Non-pigmented ciliary epithelial cell (primary cell): ENCODE results near the gene JSRP1.

ENCODE experiments used
- DNase-seq: peaks from one replicate; pipeline ENCODE4 v3.0.0-alpha.2; 2010; ENCODE audit warnings: low read depth

The JSRP1 gene

DNA sequence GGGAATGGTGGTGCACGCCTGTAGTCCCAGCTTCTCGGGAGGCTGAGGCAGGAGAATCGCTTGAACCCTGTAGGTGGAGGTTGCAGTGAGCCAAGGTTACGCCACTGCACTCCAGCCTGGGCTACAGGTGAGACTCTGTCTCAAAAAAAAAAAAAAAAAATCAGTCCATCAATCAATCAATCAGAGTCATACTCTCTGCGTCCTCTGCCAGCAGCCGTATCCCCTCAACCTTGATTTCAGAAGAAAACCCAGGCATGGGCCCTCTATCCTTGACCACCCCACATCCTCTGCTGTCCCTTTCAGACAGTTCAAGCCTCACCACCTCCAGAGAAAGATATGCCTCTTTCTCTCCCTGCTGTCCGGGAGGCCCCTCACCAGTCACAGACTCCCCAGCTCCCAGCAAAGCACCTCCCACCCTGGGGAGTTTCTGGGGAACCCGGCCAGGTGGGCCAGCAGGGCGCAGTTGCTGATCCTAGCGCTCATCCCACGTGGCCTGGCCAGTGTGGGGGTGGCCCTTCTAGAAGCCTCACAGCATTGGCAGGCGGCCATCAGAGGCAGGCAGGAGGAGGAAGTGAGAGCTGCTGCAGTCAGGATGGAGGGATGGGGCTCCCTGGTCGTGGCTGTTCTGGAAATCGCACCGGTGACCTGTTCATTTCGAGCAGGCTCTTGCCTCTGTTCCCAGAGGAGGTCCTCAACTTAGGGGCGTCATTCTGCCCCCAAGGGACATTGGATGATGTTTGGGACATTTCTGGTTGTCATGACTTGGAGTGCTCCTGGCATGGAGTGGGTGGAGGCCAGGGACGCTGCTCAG lies 10.2 kb upstream of the JSRP1 start:
- DNase-seq: no peak

GRCh38 chr19:2261438-2262172 lies 5.4 kb upstream of the JSRP1 start:
- no peak for DNase-seq

GRCh38 chr19:2260341-2260805 lies 4.2 kb upstream of the JSRP1 start:
- no peak for DNase-seq

DNA sequence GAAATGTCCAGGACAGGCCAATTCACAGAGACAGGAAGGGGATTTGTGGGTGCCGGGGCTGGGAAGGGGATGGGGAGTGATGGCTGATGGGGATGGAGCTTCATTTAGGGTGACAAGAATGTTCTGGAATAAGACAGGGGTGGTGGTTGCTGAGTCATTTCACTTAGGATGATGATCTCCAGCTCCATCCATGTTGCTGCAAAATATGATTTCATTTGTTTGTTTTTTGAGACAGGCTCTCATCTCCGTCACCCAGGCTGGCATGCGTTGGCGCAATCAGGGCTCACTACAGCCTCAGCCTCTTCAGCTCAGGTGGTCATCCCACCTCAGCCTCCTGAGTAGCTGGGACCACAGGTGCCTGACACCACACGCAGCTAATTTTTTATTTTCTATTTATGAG lies 3.1 kb upstream of the JSRP1 start:
- no peak for DNase-seq

- DNase-seq: no peak
Measured at GRCh38 chr19:2255112-2255845, 938 bp downstream of the JSRP1 start.

- DNase-seq: no peak
Measured at GRCh38 chr19:2254064-2254872, 1.9 kb downstream of the JSRP1 start.

- DNase-seq: no peak
Measured at GRCh38 chr19:2253106-2254063, 2.8 kb downstream of the JSRP1 start.

DNA sequence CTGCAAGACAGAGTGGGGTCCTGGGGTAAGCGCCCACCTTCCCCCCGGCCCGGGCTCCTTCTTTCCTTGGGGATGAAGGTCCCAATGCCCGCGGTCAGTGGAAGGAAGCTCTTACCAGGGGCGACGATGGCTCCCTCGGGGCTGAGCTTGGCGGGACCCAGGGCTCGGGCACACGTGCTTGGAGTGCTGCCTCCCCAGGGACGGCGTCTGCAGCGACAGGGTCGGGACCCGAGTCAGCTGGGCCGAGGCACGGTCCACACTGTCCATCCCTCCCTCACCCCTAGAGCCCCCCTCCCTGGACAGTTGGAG lies 3.5 kb downstream of the JSRP1 start:
- no peak for DNase-seq

- no peak for DNase-seq
Measured at GRCh38 chr19:2252055-2252796, 4.0 kb downstream of the JSRP1 start.

GRCh38 chr19:2251106-2252054 lies 4.8 kb downstream of the JSRP1 start:
- no peak for DNase-seq

DNA sequence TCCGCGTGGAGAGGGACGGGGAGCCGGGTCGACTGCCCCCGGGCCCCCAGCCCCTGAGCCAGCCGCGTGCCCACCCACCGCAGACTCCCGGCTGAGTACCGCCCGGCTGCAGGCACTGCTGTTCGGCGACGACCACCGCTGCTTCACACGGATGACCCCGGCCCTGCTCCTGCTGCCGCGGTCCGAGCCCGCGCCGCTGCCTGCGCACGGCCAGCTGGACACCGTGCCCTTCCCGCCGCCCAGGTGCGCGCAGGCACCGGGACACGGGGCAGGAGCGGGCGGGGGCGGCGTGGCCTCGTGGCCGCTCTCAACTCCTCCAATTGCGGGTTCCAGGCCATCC lies 5.5 kb downstream of the JSRP1 start:
- no peak for DNase-seq

DNA sequence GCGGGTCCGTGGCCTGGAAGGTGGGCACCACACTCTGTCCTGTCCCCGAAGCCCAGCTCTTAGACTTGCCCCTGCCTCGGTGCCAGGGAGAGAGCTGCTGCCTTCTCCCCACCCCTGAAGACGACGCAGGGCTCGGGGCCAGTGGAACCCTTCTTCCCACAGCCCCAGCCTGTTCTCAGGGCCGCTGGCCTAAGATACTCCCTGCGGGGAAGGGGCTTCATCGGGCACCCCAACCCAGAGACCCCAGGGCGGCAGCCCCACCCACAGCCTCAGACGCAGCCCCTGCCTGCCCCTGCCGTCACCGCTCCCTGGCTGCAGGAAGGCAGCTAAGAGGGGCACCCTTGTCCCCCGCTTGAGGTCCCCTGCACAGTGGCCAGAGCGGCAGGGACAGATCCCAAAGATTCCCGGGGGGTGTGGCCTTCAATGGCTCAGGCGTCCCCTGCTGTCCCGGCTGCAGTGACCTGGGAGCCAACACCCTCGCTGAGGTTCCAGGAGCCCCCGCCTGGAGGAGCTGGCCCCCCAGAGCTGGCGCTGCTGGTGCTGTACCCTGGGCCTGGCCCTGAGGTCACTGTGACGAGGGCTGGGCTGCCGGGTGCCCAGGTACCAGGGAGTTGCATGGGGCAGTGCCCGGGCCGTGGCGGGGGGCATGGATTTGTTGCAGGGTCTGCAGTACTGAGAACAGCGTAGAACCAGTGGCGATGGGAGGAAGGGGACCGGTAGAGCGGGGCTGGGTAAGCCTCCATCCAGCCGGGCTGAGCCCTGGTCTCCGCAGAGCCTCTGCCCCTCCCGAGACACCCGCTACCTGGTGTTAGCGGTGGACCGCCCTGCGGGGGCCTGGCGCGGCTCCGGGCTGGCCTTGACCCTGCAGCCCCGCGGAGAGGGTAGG lies 6.1 kb downstream of the JSRP1 start:
- DNase-seq: no peak

DNA sequence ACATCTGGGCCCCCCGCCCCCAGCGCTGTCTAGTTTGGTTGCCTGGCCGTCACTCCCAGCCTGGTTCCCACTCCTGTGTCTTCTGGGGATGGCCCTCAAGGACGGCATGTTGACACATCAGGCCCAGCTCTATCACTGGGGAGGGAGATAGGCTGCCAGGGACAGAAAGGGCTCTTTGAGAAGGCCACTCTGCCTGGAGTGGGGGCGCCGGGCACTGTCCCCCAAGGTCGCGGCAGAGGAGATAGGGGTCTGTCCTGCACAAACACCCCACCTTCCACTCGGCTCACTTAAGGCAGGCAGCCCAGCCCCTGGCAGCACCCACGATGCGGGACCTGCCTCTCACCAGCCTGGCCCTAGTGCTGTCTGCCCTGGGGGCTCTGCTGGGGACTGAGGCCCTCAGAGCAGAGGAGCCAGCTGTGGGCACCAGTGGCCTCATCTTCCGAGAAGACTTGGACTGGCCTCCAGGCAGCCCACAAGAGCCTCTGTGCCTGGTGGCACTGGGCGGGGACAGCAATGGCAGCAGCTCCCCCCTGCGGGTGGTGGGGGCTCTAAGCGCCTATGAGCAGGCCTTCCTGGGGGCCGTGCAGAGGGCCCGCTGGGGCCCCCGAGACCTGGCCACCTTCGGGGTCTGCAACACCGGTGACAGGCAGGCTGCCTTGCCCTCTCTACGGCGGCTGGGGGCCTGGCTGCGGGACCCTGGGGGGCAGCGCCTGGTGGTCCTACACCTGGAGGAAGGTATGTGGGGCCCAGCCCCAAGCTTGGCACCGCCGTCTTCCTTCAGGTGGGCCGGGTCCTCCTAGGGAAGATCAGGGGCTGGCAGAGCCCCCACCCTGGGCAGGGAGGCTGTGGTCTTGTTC lies 7.0 kb downstream of the JSRP1 start, which contains the start of gene AMH:
Gene AMH, plus strand, starts transcription at position 314 of the 857 bp plus-strand sequence. Its CDS starts 10 bp downstream, at position 324.
- DNase-seq: no peak

GRCh38 chr19:2248136-2249009 lies 7.8 kb downstream of the JSRP1 start:
- no peak for DNase-seq

- DNase-seq: no peak
Measured at GRCh38 chr19:2247433-2248101, 8.7 kb downstream of the JSRP1 start.
